Body of pancreas (tissue), 4 donors: ENCODE results near the gene ARAF. TPM values are rescaled to one million over a fixed set of nuclear protein-coding genes. Genes with fewer than 3 reads are reported as not detected.
A peak's percentile ranks its signal among the peaks of the same experiment; 100 is the strongest.

ENCODE experiments used
- ATAC-seq: fragments of 150-250 bp; one replicate; pipeline ENCODE4 v1.9.1; 2016
- DNase-seq, 4 donors: peaks; one replicate each; pipeline ENCODE4 v3.0.0-alpha.2; 2019
- H3K27ac ChIP-seq, 4 donors: fragments of 200-600 bp; sonication (generic); 1 replicate in 3 of 4; 2 replicates in 1 of 4; pipeline versions ENCODE4 v1.5.1 to v1.6.1; 2016 to 2019; ENCODE audit warnings: mild to moderate bottlenecking in 1 of 4, mixed read lengths in 1 of 4, moderate library complexity in 1 of 4
- H3K27me3 ChIP-seq, 2 donors: fragments of 200-600 bp; sonication (generic); one replicate each; pipeline ENCODE4 v1.6.0; 2016; ENCODE audit warnings: mild to moderate bottlenecking in 1 of 2
- H3K36me3 ChIP-seq, 2 donors: fragments of 200-600 bp; sonication (generic); replicated peaks in 1 of 2; 2 replicates each; pipeline ENCODE4 v1.5.1; 2016; ENCODE audit warnings: low read depth in 2 of 2; ENCODE audit not compliant: insufficient read depth in 1 of 2
- H3K4me1 ChIP-seq: fragments of 200-600 bp; sonication (generic); one replicate; pipeline ENCODE4 v1.6.0; 2016
- H3K4me3 ChIP-seq, 2 donors: fragments of 200-600 bp; sonication (generic); 1 replicate in 1 of 2; 2 replicates in 1 of 2; pipeline ENCODE4 v1.5.1; 2016 to 2019
- H3K9me3 ChIP-seq, 3 donors: fragments of 200-600 bp; sonication (generic); 1 replicate in 2 of 3; 2 replicates in 1 of 3; pipeline ENCODE4 v1.5.1; 2016
- CTCF ChIP-seq, 7 experiments: fragments of 450-650 bp in 4 of 7; fragments of 200-600 bp in 3 of 7; sonication (generic) in 3 of 7; IDR thresholded peaks; one replicate each; pipeline ENCODE4 v1.5.1; 2016 to 2019; ENCODE audit warnings: antibody characterized with exemption in 7 of 7
- POLR2A ChIP-seq, 3 donors: fragments of 450-650 bp; IDR thresholded peaks; one replicate each; pipeline ENCODE4 v1.6.1; 2016; ENCODE audit warnings: antibody characterized with exemption in 3 of 3, mild to moderate bottlenecking in 2 of 3
- WGBS, 2 donors: methylation state at CpG; one replicate each; pipeline ENCODE4 v1.1.5; 2017; 5-methylcytosine and 5-hydroxymethylcytosine counted together
- intact Hi-C: fragments of 100-400 bp; cut with DNase I; formaldehyde crosslinking; loops from one replicate; pipeline ENCODE4 v1.15.1; 2023
- total RNA-seq, 2 donors: library from RNA; depleted of rRNA; stranded (reverse); fragments of >200 nt; gene quantifications; one replicate each; pipeline ENCODE4 v1.1.0, GENCODE V29; 2016

ARAF gene
- total RNA-seq, 2 donors from 2014 or later = 43.3 to 48.5 TPM

- Histone ChIP-seq H3K27me3 (no peaks in the 10 kb centered on the region), H3K4me1 (no peaks in the 10 kb centered on the region), H3K4me3 (no peak overlapping the region), H3K36me3 (no peaks in the 10 kb centered on the region), H3K27ac (no peak overlapping the region), H3K9me3 (no peaks in the 10 kb centered on the region)
- intact Hi-C loops = no loop called here
- ATAC-seq (no peak), DNase-seq (no peak)
- TF ChIP-seq POLR2A (IDR thresholded peaks at IDR 0.05) = no peak
- TF ChIP-seq CTCF (IDR thresholded peaks at IDR 0.05) = no peak
Measured at GRCh38 chrX:47612418-47612817, 51.4 kb downstream of the ARAF start.

- Histone ChIP-seq H3K27ac (no peak overlapping the region), H3K27me3 (no peaks in the 10 kb centered on the region), H3K36me3 (no peaks in the 10 kb centered on the region), H3K4me3 (no peak overlapping the region), H3K4me1 (no peaks in the 10 kb centered on the region), H3K9me3 (no peaks in the 10 kb centered on the region)
- no peak for TF ChIP-seq POLR2A (IDR thresholded peaks at IDR 0.05)
- no peak for TF ChIP-seq CTCF (IDR thresholded peaks at IDR 0.05)
- ATAC-seq (no peak), DNase-seq (no peak)
- intact Hi-C loops = no loop called here
- 79 to 100% methylated on average over 1 to 7 of the region's 8 CpGs for WGBS, 2 donors
Measured at GRCh38 chrX:47613082-47613481, 52.1 kb downstream of the ARAF start.

- ATAC-seq = no peak
- peaks cover 5% of the 10 kb centered on the region for H3K4me1 ChIP-seq
- no peak overlapping the region for H3K27ac ChIP-seq
- H3K4me3 ChIP-seq = no peak overlapping the region
- no peaks in the 10 kb centered on the region for H3K36me3 ChIP-seq
- intact Hi-C loops = no loop called here
- no peaks in the 10 kb centered on the region for H3K27me3 ChIP-seq
- TF ChIP-seq POLR2A (IDR thresholded peaks at IDR 0.05) = no peak
- DNase-seq = no peak
- WGBS, 2 donors = 80 to 87% methylated on average over 1 to 5 of the region's 5 CpGs
- H3K9me3 ChIP-seq = no peaks in the 10 kb centered on the region
Measured at GRCh38 chrX:47614618-47615017, 53.6 kb downstream of the ARAF start.

GRCh38 chrX:47618923-47619485 is 58.0 kb downstream of the ARAF start:
- ATAC-seq = no peak
- H3K27me3 ChIP-seq = no peaks in the 10 kb centered on the region
- no peaks in the 10 kb centered on the region for H3K9me3 ChIP-seq
- H3K4me3 ChIP-seq = no peak overlapping the region
- H3K4me1 ChIP-seq = peaks cover 13% of the 10 kb centered on the region
- H3K27ac ChIP-seq = no peak overlapping the region
- H3K36me3 ChIP-seq = no peaks in the 10 kb centered on the region
- WGBS, 2 donors = 28 to 73% methylated on average over 9 to 28 of the region's 32 CpGs
- DNase-seq = no peak
- intact Hi-C loops = no loop called here
- TF ChIP-seq POLR2A (IDR thresholded peaks at IDR 0.05) (no peak), CTCF (IDR thresholded peaks at IDR 0.05) (no peak)

GRCh38 chrX:47619486-47620302 is 58.7 kb downstream of the ARAF start, which contains the start of gene SYN1:
SYN1 (minus strand) TSS chrX:47619857; CDS start chrX:47619728, 129 bp downstream.
- H3K27me3 ChIP-seq = no peaks in the 10 kb centered on the region
- peak; percentile 84 to 87 (median 86) for DNase-seq
- TF ChIP-seq CTCF (IDR thresholded peaks at IDR 0.05) (peak in 3 of 7 experiments; percentile 22 to 62 (median 47)), POLR2A (IDR thresholded peaks at IDR 0.05) (no peak)
- no peaks in the 10 kb centered on the region for H3K9me3 ChIP-seq
- intact Hi-C loops = no loop called here
- H3K4me3 ChIP-seq = no peak within 1 kb of the TSS
- H3K36me3 ChIP-seq = no peaks in the 10 kb centered on the region
- peaks cover 13% of the 10 kb centered on the region for H3K4me1 ChIP-seq
- peak; percentile 96 for ATAC-seq
- H3K27ac ChIP-seq = no peak within 1 kb of the TSS
- 1% methylated on average over 54 of the region's 88 CpGs; no CpG with 5 or more reads in 1 of the 2 donors for WGBS, 2 donors
